Measurements from ENCODE around the gene BCL6B.

Gene BCL6B

DNA sequence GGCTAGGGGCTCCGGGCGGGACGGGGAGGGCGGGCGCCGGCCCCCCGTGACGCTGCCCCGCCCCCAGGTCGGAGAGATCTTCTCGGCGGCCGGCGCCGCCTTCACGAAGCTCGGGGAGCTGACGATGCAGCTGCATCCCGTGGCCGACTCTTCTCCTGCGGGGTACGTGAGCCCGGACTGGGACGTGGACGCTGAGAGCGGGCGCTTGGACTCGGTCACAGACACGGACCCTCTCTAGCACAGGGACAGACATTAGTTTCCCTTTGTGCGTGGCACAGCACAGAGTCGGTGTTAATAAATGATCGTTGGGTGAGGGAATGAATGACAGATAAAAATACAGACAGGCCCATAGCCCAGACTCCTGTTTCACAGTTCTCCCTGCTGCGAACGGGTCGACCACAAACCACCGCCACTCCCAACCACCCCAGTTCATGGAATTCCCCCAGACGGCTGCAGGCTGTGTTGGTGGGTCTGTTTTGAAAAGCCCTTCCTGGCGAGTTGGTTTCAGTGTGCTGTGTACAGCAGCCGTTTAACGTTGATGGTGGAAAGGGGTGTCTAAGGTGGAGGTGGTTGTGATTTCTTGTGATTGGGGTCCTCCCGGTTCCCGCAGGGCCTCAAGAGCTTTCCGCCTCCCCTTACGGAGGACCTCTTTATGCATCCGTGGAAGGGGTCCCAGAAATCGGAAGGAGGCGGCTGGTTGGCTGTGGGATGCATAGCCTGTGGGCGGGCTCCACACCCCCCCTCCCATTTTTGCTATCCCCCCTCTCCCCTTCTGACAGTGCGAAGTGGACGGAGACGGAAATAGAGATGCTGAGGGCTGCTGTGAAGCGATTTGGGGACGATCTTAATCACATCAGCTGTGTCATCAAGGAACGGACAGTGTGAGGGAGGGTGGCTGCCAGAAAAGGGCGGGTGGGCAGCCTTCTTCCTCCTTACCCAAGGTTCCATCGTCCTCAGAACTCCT, 7.6 kb upstream of the BCL6B start:
- Histone ChIP-seq H3K9ac (ENCODE audit: low read length) (peak overlapping the region; percentile 99), H3K9me3 (replicated peaks; ENCODE audit: insufficient read depth, low read length) (no peaks in the 10 kb centered on the region), H3K79me2 (ENCODE audit: low read length) (peaks cover 52% of the 10 kb centered on the region), H4K20me1 (ENCODE audit: insufficient read depth, low read length) (no peaks in the 10 kb centered on the region), H3K4me2 (ENCODE audit: low read depth, low read length) (peak overlapping the region; percentile 93), H2AFZ (ENCODE audit: low read length) (peak overlapping the region; percentile 40), H3K27ac (ENCODE audit: low read length) (peak overlapping the region; percentile 100), H3K4me3 (ENCODE audit: low read length) (peak overlapping the region; percentile 89), H3K9me2 (replicated peaks; ENCODE audit: insufficient read depth, low read length) (no peaks in the 10 kb centered on the region), H3F3A (ENCODE audit: insufficient read depth, low read length) (peaks cover 34% of the 10 kb centered on the region), H3K36me3 (replicated peaks; ENCODE audit: insufficient read depth, low read length) (no peaks in the 10 kb centered on the region), H3K4me1 (ENCODE audit: low read length) (peaks cover 21% of the 10 kb centered on the region), H3K27me3 (replicated peaks; ENCODE audit: insufficient read depth, low read length) (no peaks in the 10 kb centered on the region)
- DNase-seq: peak; percentile 88
- TF ChIP-seq EZH2 (optimal IDR thresholded peaks at IDR 0.05; ENCODE audit: low read depth, low read length) (no peak), CTCF (IDR thresholded peaks at IDR 0.05; ENCODE audit: low read length) (no peak)

DNA sequence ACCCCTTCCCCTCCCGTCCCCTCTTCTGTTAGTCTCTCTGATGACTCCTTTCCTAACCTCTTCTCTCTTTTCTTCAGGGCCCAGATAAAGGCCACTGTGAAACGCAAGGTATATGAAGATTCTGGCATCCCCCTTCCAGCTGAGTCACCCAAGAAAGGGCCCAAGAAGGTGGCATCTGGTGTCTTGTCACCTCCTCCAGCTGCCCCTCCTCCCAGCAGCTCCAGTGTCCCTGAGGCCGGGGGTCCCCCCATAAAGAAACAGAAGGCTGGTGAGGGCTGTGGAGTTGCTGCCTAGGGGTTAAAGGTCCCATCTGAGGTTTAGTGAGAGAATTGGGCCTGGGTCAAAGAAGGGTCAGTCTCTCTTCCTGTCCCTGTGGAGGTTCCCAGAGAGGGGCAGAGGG, 6.4 kb upstream of the BCL6B start:
- H3F3A ChIP-seq (ENCODE audit: insufficient read depth, low read length): peaks cover 37% of the 10 kb centered on the region
- no peak overlapping the region for H2AFZ ChIP-seq (ENCODE audit: low read length)
- H3K4me3 ChIP-seq (ENCODE audit: low read length): peak overlapping the region; percentile 89
- H3K9ac ChIP-seq (ENCODE audit: low read length): peak overlapping the region; percentile 99
- H3K79me2 ChIP-seq (ENCODE audit: low read length): peaks cover 41% of the 10 kb centered on the region
- DNase-seq: no peak
- H3K4me2 ChIP-seq (ENCODE audit: low read depth, low read length): peak overlapping the region; percentile 93
- peaks cover 14% of the 10 kb centered on the region for H3K4me1 ChIP-seq (ENCODE audit: low read length)
- H3K9me3 ChIP-seq (replicated peaks; ENCODE audit: insufficient read depth, low read length): no peaks in the 10 kb centered on the region
- H3K27ac ChIP-seq (ENCODE audit: low read length): peak overlapping the region; percentile 100
- H3K36me3 ChIP-seq (replicated peaks; ENCODE audit: insufficient read depth, low read length): no peaks in the 10 kb centered on the region
- no peaks in the 10 kb centered on the region for H3K9me2 ChIP-seq (replicated peaks; ENCODE audit: insufficient read depth, low read length)
- no peaks in the 10 kb centered on the region for H3K27me3 ChIP-seq (replicated peaks; ENCODE audit: insufficient read depth, low read length)
- TF ChIP-seq EZH2phosphoT487 (IDR thresholded peaks at IDR 0.05; ENCODE audit: low read length) (no peak), EZH2 (optimal IDR thresholded peaks at IDR 0.05; ENCODE audit: low read depth, low read length) (no peak)
- no peaks in the 10 kb centered on the region for H4K20me1 ChIP-seq (ENCODE audit: insufficient read depth, low read length)

GRCh38 chr17:7016886-7017826, 5.7 kb upstream of the BCL6B start:
- H3K36me3 ChIP-seq (replicated peaks; ENCODE audit: insufficient read depth, low read length): no peaks in the 10 kb centered on the region
- H3K27me3 ChIP-seq (replicated peaks; ENCODE audit: insufficient read depth, low read length): no peaks in the 10 kb centered on the region
- H3K9ac ChIP-seq (ENCODE audit: low read length): peak overlapping the region; percentile 99; the same call in 1 of the 2 replicates
- TF ChIP-seq CTCF (IDR thresholded peaks at IDR 0.05; ENCODE audit: low read length) (no peak), EZH2 (optimal IDR thresholded peaks at IDR 0.05; ENCODE audit: low read depth, low read length) (no peak), EZH2phosphoT487 (IDR thresholded peaks at IDR 0.05; ENCODE audit: low read length) (no peak)
- no peak overlapping the region for H3K4me3 ChIP-seq (ENCODE audit: low read length)
- H3K27ac ChIP-seq (ENCODE audit: low read length): peak overlapping the region; percentile 100; the same call in 1 of the 2 replicates
- H3K79me2 ChIP-seq (ENCODE audit: low read length): peaks cover 33% of the 10 kb centered on the region
- H4K20me1 ChIP-seq (ENCODE audit: insufficient read depth, low read length): no peaks in the 10 kb centered on the region
- no peaks in the 10 kb centered on the region for H3K9me3 ChIP-seq (replicated peaks; ENCODE audit: insufficient read depth, low read length)
- no peak for DNase-seq
- H3K9me2 ChIP-seq (replicated peaks; ENCODE audit: insufficient read depth, low read length): no peaks in the 10 kb centered on the region
- peaks cover 37% of the 10 kb centered on the region for H3F3A ChIP-seq (ENCODE audit: insufficient read depth, low read length)
- H3K4me2 ChIP-seq (ENCODE audit: low read depth, low read length): peak overlapping the region; percentile 93; the same call in 1 of the 2 replicates
- H2AFZ ChIP-seq (ENCODE audit: low read length): no peak overlapping the region
- H3K4me1 ChIP-seq (ENCODE audit: low read length): peaks cover 16% of the 10 kb centered on the region
